PC-3 (cell line): Measurements from ENCODE around the gene CARD11. TPM values are rescaled to one million over a fixed set of nuclear protein-coding genes. Genes with fewer than 3 reads are reported as not detected.

Source experiments
- ATAC-seq: fragments of 200-7000 bp; cut with Tn5 transposase; 2 replicates; pipeline ENCODE4 v1.9.1; 2020; ENCODE audit warnings: mild to moderate bottlenecking, moderate library complexity
- BruUV-seq: library from RNA; stranded (reverse); fragments of 400-500 nt; replicated peaks from 2 replicates; lab custom pipeline; 2021; lab: Mats Ljungman, UMichigan
- CTCF ChIA-PET: fragments of 300-600 bp; sonication (Branson Sonifier 250); formaldehyde crosslinking; loops from one replicate; lab custom pipeline; 2022; ENCODE audit warnings: antibody characterized with exemption; lab: Charles Lee
- POLR2A ChIA-PET: fragments of 300-600 bp; sonication (Branson Sonifier 250); formaldehyde crosslinking; loops from one replicate; lab custom pipeline; 2022; ENCODE audit warnings: antibody characterized with exemption; ENCODE audit not compliant: unreplicated experiment; lab: Charles Lee
- DNase-seq: peaks from one replicate; pipeline ENCODE4 v3.0.0-alpha.2; 2015
- H2AFZ ChIP-seq: fragments of 300-600 bp; sonication (generic); 2 replicates; pipeline ENCODE4 v1.6.0; 2016; ENCODE audit warnings: antibody characterized with exemption, low read length
- H3F3A ChIP-seq: fragments of 300-600 bp; sonication (generic); one replicate; pipeline ENCODE4 v1.6.0; 2017; ENCODE audit warnings: antibody characterized with exemption, low read length, control low read depth, mild to moderate bottlenecking; ENCODE audit not compliant: unreplicated experiment
- H3K27ac ChIP-seq: fragments of 300-600 bp; sonication (generic); 2 replicates; pipeline ENCODE4 v1.5.1; 2016; ENCODE audit warnings: mild to moderate bottlenecking, low read length
- H3K27me3 ChIP-seq: fragments of 300-600 bp; sonication (generic); 2 replicates; pipeline ENCODE4 v1.6.1; 2016; ENCODE audit warnings: low read length, mixed read lengths
- H3K36me3 ChIP-seq: fragments of 300-600 bp; sonication (generic); 2 replicates; pipeline ENCODE4 v1.6.1; 2016; ENCODE audit warnings: low read depth, mixed run types, low read length, mixed read lengths
- H3K4me1 ChIP-seq: fragments of 300-600 bp; sonication (generic); 2 replicates; pipeline ENCODE4 v1.5.1; 2016; ENCODE audit warnings: low read length; ENCODE audit not compliant: insufficient read depth
- H3K4me2 ChIP-seq: fragments of 300-600 bp; sonication (generic); 2 replicates; pipeline ENCODE4 v1.6.0; 2016; ENCODE audit warnings: low read length
- H3K4me3 ChIP-seq: fragments of 300-600 bp; sonication (generic); 2 replicates; pipeline ENCODE4 v1.5.1; 2016; ENCODE audit warnings: mild to moderate bottlenecking, low read length, mixed read lengths
- H3K79me2 ChIP-seq: fragments of 300-600 bp; sonication (generic); 2 replicates; pipeline ENCODE4 v1.6.1; 2017; ENCODE audit warnings: low read length, mixed read lengths
- H3K9ac ChIP-seq: fragments of 300-600 bp; sonication (generic); 2 replicates; pipeline ENCODE4 v1.6.0; 2016; ENCODE audit warnings: mild to moderate bottlenecking, low read length
- H3K9me2 ChIP-seq: fragments of 300-600 bp; sonication (generic); replicated peaks from 2 replicates; pipeline ENCODE4 v1.6.1; 2016; ENCODE audit warnings: mixed run types, low read length, mixed read lengths
- H3K9me3 ChIP-seq: fragments of 300-600 bp; sonication (generic); 2 replicates; pipeline ENCODE4 v1.6.1; 2016; ENCODE audit warnings: low read length, mixed read lengths
- H4K20me1 ChIP-seq: fragments of 300-600 bp; sonication (generic); 2 replicates; pipeline ENCODE4 v1.6.1; 2016; ENCODE audit warnings: low read length, mixed read lengths
- EZH2 ChIP-seq: fragments of 300-600 bp; sonication (generic); IDR thresholded peaks from one replicate; pipeline ENCODE4 v1.6.1; 2017; ENCODE audit warnings: antibody characterized with exemption, mild to moderate bottlenecking, low read length; ENCODE audit not compliant: unreplicated experiment
- EZH2phosphoT487 ChIP-seq: fragments of 300-600 bp; sonication (generic); IDR thresholded peaks from 2 replicates; pipeline ENCODE4 v1.6.1; 2018; ENCODE audit warnings: mild to moderate bottlenecking, antibody characterized with exemption, low read length, borderline replicate concordance
- intact Hi-C: fragments of 100-400 bp; cut with micrococcal nuclease; formaldehyde crosslinking; loops from 2 replicates; pipeline ENCODE4 v1.9.0; 2023
- total RNA-seq: library from RNA; depleted of rRNA; stranded (reverse); fragments of >200 nt; gene quantifications from 2 replicates; pipeline ENCODE4 v1.2.3, GENCODE V29; 2014
- TF ChIP-seq, protein P1 (sequence below): fragments of 300-600 bp; sonication (generic); conservative IDR thresholded peaks from 2 replicates; pipeline ENCODE4 v1.5.1; 2017; ENCODE audit warnings: antibody characterized with exemption, low read depth, mild to moderate bottlenecking, low read length

The CARD11 gene
- total RNA-seq, 1 experiment from 2014 or later = not detected

DNA sequence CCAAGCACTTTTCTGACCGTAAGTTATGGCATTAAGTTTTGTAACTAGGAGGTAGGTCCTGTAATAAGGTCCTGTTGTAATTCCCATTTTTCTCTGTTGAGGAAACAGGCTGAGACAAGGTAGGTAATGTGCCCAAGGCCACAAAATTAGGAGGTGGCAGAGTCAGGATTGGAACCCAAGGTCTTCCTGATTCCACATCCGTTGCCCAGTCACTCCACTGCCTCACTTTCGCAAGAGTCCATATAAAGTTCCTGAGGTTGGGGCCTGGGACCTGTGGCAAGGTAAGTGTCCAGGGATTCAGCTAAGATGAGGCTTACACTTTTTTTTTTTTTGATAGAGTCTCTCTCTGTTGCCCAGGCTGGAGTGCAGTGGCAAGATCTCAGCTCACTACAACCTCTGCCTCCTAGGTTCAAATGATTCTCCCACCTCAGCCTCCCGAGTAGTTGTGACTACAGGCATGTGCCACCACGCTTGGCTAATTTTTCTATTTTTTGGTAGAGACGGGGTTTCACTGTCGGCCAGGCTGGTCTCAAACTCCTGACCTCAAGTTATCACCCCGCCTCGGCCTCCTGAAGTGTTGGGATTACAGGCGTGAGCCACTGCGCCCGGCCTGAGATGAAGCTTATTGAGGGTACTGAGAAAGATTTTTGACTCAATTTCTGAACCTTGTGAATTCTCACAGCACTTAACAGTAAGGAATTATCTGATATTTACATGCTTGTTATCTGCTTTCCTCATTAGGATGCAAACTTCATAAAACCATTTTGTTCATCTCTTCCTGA lies 179.3 kb downstream of the CARD11 start:
- intact Hi-C loops = loop anchor here (5.0 to 10.0 kb wide), 2 partner anchors 142 to 440 kb away; partner anchors contain the start of gene SDK1
- peak; percentile 35 for DNase-seq
- TSS peak; percentile 91 for BruUV-seq

DNA sequence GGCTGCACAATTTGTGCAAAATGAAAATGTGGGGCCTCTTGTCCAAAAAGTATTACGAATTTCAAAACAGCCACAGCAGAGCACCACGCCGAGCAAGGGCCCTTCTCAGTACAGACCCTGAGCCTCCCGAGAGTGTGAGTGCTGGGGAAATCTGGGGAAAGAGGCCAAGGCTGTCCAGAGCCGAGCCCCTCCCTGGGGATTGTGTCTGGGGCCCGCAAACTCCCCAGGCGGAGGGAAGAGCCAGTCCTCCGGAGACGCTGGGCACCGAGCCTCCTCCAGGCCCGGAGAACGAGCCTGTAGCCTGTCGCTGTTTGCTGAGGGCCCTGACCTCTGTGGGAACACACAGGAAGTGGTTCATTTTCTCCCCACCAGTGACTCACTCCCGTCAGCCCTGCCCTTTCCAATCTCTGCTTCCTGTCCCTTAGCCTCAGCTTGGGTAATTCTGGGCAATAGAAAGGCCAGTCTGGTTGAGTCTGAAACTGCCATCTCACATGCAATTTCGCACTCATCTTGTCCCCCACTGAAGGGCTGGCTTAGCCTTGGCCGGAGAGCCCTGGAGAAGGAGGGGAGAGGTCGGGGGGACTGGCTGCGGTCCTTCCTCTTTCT lies 180.1 kb downstream of the CARD11 start:
- peak overlapping the region; percentile 60 for H2AFZ ChIP-seq
- no peaks in the 10 kb centered on the region for H3K79me2 ChIP-seq
- peak overlapping the region; percentile 97 for H3K27ac ChIP-seq
- ChIA-PET POLR2A (no interaction called here), CTCF (interaction anchor here (1.1 to 1.5 kb wide), 2 partner anchors 12 to 43 kb away, joined by 4 to 5 read pairs; no protein-coding TSS in a partner anchor)
- no peaks in the 10 kb centered on the region for H3K27me3 ChIP-seq
- no peaks in the 10 kb centered on the region for H3F3A ChIP-seq
- intact Hi-C loops = loop anchor here (1.0 to 10.0 kb wide), 3 partner anchors 105 to 441 kb away; partner anchors contain the start of gene SDK1
- peak overlapping the region; percentile 54 for H3K4me3 ChIP-seq
- DNase-seq (peak; percentile 94), ATAC-seq (peak; percentile 97)
- no TSS peak for BruUV-seq
- H4K20me1 ChIP-seq = no peaks in the 10 kb centered on the region
- H3K36me3 ChIP-seq = no peaks in the 10 kb centered on the region
- peak overlapping the region; percentile 77 for H3K4me2 ChIP-seq
- H3K9me2 ChIP-seq = no peaks in the 10 kb centered on the region
- H3K4me1 ChIP-seq = peaks cover 23% of the 10 kb centered on the region
- no peaks in the 10 kb centered on the region for H3K9me3 ChIP-seq
- H3K9ac ChIP-seq = peak overlapping the region; percentile 83
- TF ChIP-seq, protein P1, sequence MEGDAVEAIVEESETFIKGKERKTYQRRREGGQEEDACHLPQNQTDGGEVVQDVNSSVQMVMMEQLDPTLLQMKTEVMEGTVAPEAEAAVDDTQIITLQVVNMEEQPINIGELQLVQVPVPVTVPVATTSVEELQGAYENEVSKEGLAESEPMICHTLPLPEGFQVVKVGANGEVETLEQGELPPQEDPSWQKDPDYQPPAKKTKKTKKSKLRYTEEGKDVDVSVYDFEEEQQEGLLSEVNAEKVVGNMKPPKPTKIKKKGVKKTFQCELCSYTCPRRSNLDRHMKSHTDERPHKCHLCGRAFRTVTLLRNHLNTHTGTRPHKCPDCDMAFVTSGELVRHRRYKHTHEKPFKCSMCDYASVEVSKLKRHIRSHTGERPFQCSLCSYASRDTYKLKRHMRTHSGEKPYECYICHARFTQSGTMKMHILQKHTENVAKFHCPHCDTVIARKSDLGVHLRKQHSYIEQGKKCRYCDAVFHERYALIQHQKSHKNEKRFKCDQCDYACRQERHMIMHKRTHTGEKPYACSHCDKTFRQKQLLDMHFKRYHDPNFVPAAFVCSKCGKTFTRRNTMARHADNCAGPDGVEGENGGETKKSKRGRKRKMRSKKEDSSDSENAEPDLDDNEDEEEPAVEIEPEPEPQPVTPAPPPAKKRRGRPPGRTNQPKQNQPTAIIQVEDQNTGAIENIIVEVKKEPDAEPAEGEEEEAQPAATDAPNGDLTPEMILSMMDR = no peak
- TF ChIP-seq EZH2 = no peak
- TF ChIP-seq EZH2phosphoT487 = no peak

More for the DNA sequence above, 179.3 kb downstream of the CARD11 start:
- Histone ChIP-seq H3K36me3 (no peaks in the 10 kb centered on the region), H3K79me2 (no peaks in the 10 kb centered on the region), H3K4me1 (peaks cover 23% of the 10 kb centered on the region), H3K27ac (peak overlapping the region; percentile 97), H3K4me2 (peak overlapping the region; percentile 77), H4K20me1 (no peaks in the 10 kb centered on the region), H3F3A (no peaks in the 10 kb centered on the region), H3K9me2 (no peaks in the 10 kb centered on the region), H3K9me3 (no peaks in the 10 kb centered on the region), H2AFZ (peak overlapping the region; percentile 60), H3K4me3 (peak overlapping the region; percentile 51), H3K9ac (peak overlapping the region; percentile 83), H3K27me3 (no peaks in the 10 kb centered on the region)
- ChIA-PET CTCF (interaction anchor here (1.1 to 1.5 kb wide), 2 partner anchors 12 to 44 kb away, joined by 4 to 5 read pairs; no protein-coding TSS in a partner anchor), POLR2A (no interaction called here)
- no peak for TF ChIP-seq EZH2phosphoT487
- ATAC-seq = peak; percentile 1; the same call in 1 of the 2 replicates

DNA sequence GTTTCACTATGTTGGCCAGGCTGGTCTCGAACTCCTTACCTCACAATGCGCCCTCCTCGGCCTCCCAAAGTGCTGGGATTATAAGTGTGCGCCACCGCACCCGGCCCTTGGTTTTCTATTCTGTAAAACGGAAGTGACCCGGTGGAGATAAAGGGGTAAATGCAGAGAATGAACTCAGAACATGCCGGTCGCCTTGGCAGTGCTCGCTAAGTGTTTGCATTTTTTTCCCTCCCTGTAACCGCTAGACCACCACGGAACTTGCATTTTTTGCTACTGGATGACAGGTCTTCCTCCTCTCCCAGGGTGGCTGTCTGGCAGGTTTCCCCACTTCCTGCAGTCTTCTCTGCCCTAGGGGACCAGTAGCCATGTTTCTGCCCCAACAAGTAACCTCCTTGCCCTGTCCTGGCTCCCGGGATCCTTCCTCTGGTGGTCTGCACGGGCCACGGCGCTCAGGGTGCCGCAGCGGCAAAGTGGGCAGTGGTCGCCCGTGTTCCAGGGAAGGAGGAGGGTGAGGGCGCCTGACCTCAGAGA lies 180.8 kb downstream of the CARD11 start:
- Histone ChIP-seq H2AFZ (no peak overlapping the region), H4K20me1 (no peaks in the 10 kb centered on the region), H3F3A (no peaks in the 10 kb centered on the region), H3K9me2 (no peaks in the 10 kb centered on the region), H3K9me3 (no peaks in the 10 kb centered on the region), H3K36me3 (no peaks in the 10 kb centered on the region), H3K4me2 (peak overlapping the region; percentile 77), H3K4me1 (peaks cover 23% of the 10 kb centered on the region), H3K27ac (peak overlapping the region; percentile 97), H3K9ac (peak overlapping the region; percentile 83), H3K27me3 (no peaks in the 10 kb centered on the region), H3K4me3 (peak overlapping the region; percentile 54), H3K79me2 (no peaks in the 10 kb centered on the region)
- ChIA-PET CTCF (no interaction called here), POLR2A (no interaction called here)
- intact Hi-C loops = loop anchor here (1.0 to 10.0 kb wide), 3 partner anchors 105 to 442 kb away; partner anchors contain the start of gene SDK1
- DNase-seq (peak; percentile 23), ATAC-seq (no peak)
- TF ChIP-seq EZH2 (no peak), EZH2phosphoT487 (no peak)
- TF ChIP-seq, protein P1 = no peak
- TSS peak; percentile 93 for BruUV-seq
